ENCODE data around the gene KLF7. TPM values are rescaled to one million over a fixed set of nuclear protein-coding genes. Genes with fewer than 3 reads are reported as not detected.

The KLF7 gene
- total RNA-seq, 1 experiment from 2014 or later = 32.2 TPM

DNA sequence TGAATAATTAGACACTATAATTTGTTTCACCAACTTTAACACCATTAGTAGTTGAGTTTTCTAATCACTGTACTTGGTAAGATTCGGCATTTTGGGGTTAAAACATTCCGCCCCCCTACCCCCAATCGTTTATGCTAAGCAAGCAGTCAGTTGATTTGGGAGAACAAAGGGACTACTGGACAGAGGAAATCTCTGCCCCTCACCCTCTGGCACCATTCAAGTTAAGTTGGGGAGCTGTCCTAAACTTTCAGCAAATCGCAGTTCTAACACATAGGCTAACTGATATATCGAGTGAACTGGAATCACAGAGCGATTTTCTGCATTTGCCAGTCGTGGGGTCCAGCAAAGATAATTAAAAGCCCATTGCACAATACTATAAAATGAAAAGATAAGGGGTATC lies 5.6 kb downstream of the KLF7 start:
- Mint-ChIP-seq H3K9me3 (no peaks in the 10 kb centered on the region), H3K27me3 (ENCODE audit: low read depth) (no peaks in the 10 kb centered on the region; the same call in 1 of the 2 replicates), H3K4me3 (0 out of 5 replicates have a peak overlapping the region, but pooled peaks of 1 of the 2 experiments have one; percentile 17), H3K36me3 (ENCODE audit: insufficient read depth in 1 of 3, low read depth in 3 of 3) (no peaks in the 10 kb centered on the region; a peak in 1 of 7 replicates), H3K27ac (peak overlapping the region in 1 of 3 experiments; percentile 66; a peak in 3 of 7 replicates), H3K4me1 (peaks cover 70 to 83% of the 10 kb centered on the region in 2 experiments)
- H2BK20ac ChIP-seq (ENCODE audit: low read depth, low read length, poor library complexity, severe bottlenecking) = no peak overlapping the region
- H2BK12ac ChIP-seq (ENCODE audit: insufficient read length, low read depth, low read length) = no peak overlapping the region
- no peak overlapping the region for H3K23ac ChIP-seq (ENCODE audit: insufficient read length, low read depth, low read length)
- no peak overlapping the region for H4K8ac ChIP-seq (replicated peaks; ENCODE audit: insufficient read length, low read depth, low read length)
- H3K9me3 ChIP-seq (ENCODE audit: control insufficient read depth, low read depth, low read length) = no peaks in the 10 kb centered on the region
- no peak overlapping the region for H3K4ac ChIP-seq (ENCODE audit: low read depth, low read length)
- no peak overlapping the region for H3K18ac ChIP-seq (ENCODE audit: insufficient read length, low read depth, low read length)
- H3K79me2 ChIP-seq (ENCODE audit: insufficient read depth, low read length) = peaks cover 35% of the 10 kb centered on the region; the same call in 1 of the 2 replicates
- H3K4me2 ChIP-seq (ENCODE audit: insufficient read depth, insufficient read length, low read length) = no peak overlapping the region
- H3K27me3 ChIP-seq (ENCODE audit: insufficient read depth, low read length) = no peaks in the 10 kb centered on the region
- peaks cover 18% of the 10 kb centered on the region for H3K4me1 ChIP-seq (ENCODE audit: insufficient read depth, low read length)
- H4K91ac ChIP-seq (ENCODE audit: insufficient read length, low read depth, low read length) = no peak overlapping the region
- TF ChIP-seq, protein P1, sequence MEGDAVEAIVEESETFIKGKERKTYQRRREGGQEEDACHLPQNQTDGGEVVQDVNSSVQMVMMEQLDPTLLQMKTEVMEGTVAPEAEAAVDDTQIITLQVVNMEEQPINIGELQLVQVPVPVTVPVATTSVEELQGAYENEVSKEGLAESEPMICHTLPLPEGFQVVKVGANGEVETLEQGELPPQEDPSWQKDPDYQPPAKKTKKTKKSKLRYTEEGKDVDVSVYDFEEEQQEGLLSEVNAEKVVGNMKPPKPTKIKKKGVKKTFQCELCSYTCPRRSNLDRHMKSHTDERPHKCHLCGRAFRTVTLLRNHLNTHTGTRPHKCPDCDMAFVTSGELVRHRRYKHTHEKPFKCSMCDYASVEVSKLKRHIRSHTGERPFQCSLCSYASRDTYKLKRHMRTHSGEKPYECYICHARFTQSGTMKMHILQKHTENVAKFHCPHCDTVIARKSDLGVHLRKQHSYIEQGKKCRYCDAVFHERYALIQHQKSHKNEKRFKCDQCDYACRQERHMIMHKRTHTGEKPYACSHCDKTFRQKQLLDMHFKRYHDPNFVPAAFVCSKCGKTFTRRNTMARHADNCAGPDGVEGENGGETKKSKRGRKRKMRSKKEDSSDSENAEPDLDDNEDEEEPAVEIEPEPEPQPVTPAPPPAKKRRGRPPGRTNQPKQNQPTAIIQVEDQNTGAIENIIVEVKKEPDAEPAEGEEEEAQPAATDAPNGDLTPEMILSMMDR (conservative IDR thresholded peaks at IDR 0.05) = no peak
- H4K20me1 ChIP-seq (ENCODE audit: control insufficient read depth, insufficient read depth, insufficient read length) = no peaks in the 10 kb centered on the region
- H2BK120ac ChIP-seq (ENCODE audit: low read depth, low read length, poor library complexity, severe bottlenecking) = no peak overlapping the region
- H2BK15ac ChIP-seq (ENCODE audit: low read depth, low read length) = no peak overlapping the region
- no peak overlapping the region for H2BK5ac ChIP-seq (ENCODE audit: insufficient read length, low read length)
- DNase-seq = no peak
- H3K23me2 ChIP-seq (ENCODE audit: insufficient read length, low read depth, low read length, poor library complexity, severe bottlenecking) = peaks cover 13% of the 10 kb centered on the region
- H2AFZ ChIP-seq (ENCODE audit: low read length) = no peak overlapping the region
- H3K56ac ChIP-seq (ENCODE audit: insufficient read length, low read depth, low read length) = no peak overlapping the region
- H2AK5ac ChIP-seq (ENCODE audit: insufficient read length, low read length) = no peak overlapping the region
- no peak overlapping the region for H3K27ac ChIP-seq (ENCODE audit: insufficient read length, low read depth, low read length)
- no CpG with 5 or more reads among the region's 7 CpGs for WGBS (ENCODE audit: extremely low coverage, insufficient read length, low lambda C conversion rate)
- H3K79me1 ChIP-seq (ENCODE audit: insufficient read depth, low read depth, low read length, poor library complexity, severe bottlenecking) = no peaks in the 10 kb centered on the region
- H4K5ac ChIP-seq (ENCODE audit: insufficient read length, low read depth, low read length) = no peak overlapping the region
- no peak overlapping the region for H3K14ac ChIP-seq (ENCODE audit: insufficient read depth, low read length)
- no peak overlapping the region for H3T11ph ChIP-seq (ENCODE audit: low read length)
- H3K9ac ChIP-seq (ENCODE audit: extremely low read depth, insufficient read length, low read length) = no peak overlapping the region
